Inflammatory macrophage treated with lipopolysaccharide for 1 hour (primary cell): ENCODE measurements around the gene PMIS2.

Experiments
- DNase-seq, 2 donors: peaks; one replicate each; pipeline ENCODE4 v3.0.0-alpha.2; 2020 to 2022

Gene PMIS2

DNA sequence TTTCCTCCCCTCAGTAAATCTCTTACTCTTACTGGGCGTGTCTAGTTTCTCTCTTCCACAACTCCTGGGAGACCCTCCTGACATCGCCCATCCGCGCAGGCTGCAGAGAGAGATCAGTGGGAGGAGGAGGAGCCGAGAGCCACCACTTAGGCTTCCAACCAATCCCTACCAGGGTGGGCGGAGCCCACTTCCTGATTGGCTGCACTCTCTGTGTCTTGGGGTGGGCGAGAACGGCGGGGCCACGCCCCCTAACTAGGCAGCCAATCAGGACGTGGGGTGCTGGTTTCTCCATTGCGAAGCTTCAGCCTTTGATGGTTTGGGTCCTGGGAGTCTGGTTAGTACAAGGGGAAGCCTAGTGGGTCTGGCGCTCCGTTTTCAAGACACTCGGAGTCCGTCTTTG is at the start of gene PMIS2:
Gene PMIS2, plus strand, starts transcription at position 326 of the 400 bp plus-strand sequence. CDS start 87 bp downstream, outside the sequence.
- no peak for DNase-seq

- no peak for DNase-seq
These were observed 46.7 kb upstream of the PMIS2 start for GRCh38 chr19:35539314-35539713.

- no peak for DNase-seq
These were observed 46.1 kb upstream of the PMIS2 start for GRCh38 chr19:35539850-35540249.

DNA sequence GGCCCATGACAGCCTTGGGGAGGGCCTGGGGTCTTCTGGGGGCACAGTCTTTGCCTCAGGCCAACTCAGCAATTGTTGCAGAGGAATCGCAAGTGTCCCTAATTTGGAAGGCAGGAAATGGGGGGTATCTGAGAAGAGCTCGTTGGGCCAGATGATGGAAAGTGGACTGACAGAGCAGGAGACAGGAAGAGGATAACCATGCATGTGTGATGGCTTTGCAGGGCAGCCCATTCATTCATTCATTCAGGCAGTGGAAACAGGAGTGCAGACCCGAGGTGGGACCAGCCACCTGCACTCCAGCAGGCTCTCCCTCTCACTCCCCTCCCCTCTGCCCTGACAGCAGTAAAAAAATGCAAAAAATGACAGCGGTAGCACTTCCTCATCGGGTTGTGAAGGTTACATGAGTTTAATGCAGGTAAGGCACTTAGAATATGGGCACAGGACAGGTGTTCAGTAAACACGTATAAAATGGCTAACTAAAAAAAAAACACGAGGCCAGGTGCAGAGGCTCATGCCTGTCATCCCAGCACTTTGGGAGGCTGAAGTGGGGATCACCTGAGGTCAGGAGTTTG is 45.5 kb upstream of the PMIS2 start:
- DNase-seq, result no peak

DNA sequence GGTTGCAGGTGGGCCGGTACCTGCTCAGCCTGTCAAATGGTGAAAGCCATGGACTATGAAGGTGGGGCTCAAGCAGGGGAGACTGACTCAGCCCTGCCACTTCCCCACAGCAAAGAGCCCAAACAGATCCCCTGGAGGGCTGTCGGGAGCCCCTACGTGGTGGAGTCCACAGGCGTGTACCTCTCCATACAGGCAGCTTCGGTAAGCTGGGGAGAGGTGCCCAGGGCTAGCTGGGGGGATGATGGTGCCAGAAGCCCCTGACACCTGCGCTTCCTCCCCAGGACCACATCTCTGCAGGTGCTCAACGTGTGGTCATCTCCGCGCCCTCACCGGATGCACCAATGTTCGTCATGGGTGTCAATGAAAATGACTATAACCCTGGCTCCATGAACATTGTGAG is 43.8 kb upstream of the PMIS2 start:
- DNase-seq, result no peak

- DNase-seq, result no peak
These were observed 42.5 kb upstream of the PMIS2 start for GRCh38 chr19:35543280-35544109.

GRCh38 chr19:35544110-35544802 is 41.7 kb upstream of the PMIS2 start:
- DNase-seq, result no peak

DNA sequence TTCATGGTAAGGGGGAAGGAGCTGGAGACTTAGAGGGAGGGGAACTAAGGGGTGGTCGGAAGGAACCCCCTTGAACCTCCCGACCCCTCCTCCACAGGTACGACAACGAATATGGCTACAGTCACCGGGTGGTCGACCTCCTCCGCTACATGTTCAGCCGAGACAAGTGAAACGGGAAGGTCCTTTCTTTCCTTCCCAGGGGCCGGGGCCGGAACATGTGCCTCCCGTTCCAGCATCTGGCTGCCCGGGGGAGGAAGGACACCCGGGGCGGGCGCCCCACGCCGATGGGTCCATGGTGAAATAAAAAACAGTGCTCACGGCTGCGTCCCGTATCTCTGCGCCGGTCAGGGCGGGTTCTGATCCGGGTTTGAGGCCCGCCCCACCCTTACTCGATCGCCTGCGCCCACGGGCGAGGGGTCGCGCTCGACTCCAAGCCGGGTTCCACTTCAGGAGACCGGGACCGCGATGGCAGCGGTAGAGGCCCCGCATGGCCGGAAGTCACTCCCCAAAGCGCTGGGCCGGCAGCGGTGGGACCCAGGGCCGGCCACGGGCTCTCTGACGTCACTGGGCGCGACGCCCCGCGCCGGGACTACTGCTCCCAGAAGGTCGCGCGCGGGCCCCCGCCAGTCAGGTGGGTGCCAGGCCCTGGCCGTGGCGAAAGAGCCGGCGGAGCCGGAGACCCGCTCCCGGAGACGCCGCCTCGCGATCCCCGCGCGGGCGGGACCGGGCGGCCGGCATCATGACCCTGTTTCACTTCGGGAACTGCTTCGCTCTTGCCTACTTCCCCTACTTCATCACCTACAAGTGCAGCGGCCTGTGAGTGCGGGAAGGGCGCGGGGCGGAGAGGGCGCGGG is 40.7 kb upstream of the PMIS2 start, which contains the start of gene TMEM147:
Gene TMEM147, plus strand, starts transcription at position 626 of the 854 bp plus-strand sequence. Its CDS starts 114 bp downstream, at position 740.
- peak; percentile 85 to 91 for DNase-seq

- DNase-seq, result no peak
These were observed 40.1 kb upstream of the PMIS2 start for GRCh38 chr19:35545855-35546381.

- DNase-seq, result no peak
These were observed 39.4 kb upstream of the PMIS2 start for GRCh38 chr19:35546532-35546931.

DNA sequence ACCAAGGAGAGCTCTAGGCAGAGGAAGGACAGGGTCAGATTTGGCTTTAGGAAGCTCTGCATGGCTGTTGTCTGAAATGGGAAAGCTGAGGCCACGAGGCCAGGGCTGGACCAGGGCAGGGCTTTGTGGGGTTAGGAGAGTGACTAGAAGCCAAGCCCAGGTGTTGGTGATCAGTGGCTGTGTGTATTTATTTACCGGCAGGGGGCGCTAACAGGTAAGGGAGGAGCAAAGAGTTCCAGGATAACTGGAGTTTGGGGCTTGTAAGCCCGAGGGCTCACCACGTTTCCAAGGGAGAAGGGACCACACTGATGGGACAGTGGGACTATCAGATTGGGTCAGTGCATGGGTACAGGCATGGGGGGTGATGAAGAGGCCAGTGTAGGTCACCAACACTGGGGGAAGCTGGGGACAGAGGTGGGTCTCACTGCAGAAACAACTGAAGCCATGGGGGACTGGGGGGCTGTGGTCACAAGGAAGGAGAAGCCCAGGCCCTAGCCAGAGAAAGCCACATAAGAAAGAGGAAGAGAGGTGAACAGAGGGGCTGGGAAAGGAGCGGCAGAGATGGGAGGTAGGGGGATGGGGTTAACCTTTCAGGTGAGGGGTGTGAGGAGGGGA is 36.7 kb upstream of the PMIS2 start:
- peak; percentile 47 to 76 for DNase-seq

- DNase-seq, result no peak
These were observed 36.0 kb upstream of the PMIS2 start for GRCh38 chr19:35549879-35550523.

GRCh38 chr19:35551091-35551810 is 34.7 kb upstream of the PMIS2 start:
- no peak for DNase-seq

DNA sequence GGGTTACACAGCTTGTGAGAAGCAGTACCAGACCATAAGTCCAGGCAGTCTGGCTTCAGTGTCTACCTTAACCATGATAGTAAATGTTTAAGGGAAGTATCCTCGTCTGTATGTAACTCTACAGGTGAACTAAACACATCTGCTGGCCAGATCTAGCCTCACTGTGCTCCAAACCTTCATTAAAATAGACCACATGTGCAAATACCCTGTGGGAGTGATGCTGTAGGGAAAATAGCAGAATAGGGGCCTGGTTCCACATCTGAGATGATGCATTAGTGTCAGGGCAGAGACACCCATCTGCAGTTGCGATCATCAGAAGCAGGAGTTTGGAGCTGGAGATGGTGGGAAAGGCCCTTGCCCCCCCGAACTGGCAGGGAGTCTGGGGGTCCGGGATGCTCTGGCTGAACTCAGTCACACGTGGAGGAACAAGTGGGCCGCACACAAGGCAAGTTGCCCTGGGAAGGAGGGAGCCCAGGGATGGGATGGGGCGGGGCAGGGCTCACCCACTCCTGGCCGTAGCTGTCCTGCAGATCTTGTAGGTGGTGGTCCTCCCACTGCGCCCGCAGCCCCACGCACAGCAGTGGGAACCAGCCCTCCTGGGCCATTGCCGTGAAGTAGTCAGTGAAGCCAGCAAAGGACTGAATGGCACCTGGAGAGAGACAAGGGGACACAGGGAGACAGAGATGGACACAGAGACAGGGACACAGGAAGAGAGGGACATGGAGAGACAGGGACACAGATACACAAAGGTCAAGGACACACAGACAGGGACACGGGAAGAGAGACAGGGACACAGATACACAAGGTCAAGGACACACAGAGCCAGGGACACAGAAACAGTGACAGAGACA is 33.2 kb upstream of the PMIS2 start:
- DNase-seq, result no peak

DNA sequence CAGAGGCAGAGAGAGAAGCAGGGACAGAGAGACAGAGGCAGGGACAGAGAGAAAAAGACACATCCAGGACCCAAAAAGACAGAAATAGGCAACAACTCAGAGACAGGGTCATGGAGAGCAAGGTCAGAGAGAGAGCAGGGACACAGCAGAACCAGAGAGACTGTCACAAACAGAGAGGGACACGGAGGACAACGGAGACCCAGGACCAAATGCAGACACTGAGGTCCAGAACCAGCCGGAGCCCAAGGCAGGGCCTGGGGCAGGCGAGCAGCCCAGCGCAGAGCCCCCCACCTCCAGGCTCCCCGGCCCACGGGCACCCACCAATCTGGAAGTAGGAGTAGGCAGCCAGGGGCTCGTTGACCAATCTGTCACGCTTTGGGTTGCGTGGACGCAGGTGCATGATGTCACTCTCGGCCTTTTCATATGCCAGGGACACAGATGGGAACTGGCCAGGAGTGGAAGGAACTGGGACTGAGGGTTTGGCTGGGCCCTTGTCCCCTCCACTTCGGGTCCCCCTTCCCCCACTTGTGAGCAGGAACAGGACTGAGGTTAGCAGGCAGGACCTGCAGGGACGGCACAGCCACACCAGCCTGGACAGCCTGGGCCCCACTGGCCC is 32.5 kb upstream of the PMIS2 start:
- no peak for DNase-seq

- DNase-seq, result no peak
These were observed 31.9 kb upstream of the PMIS2 start for GRCh38 chr19:35554076-35554475.

DNA sequence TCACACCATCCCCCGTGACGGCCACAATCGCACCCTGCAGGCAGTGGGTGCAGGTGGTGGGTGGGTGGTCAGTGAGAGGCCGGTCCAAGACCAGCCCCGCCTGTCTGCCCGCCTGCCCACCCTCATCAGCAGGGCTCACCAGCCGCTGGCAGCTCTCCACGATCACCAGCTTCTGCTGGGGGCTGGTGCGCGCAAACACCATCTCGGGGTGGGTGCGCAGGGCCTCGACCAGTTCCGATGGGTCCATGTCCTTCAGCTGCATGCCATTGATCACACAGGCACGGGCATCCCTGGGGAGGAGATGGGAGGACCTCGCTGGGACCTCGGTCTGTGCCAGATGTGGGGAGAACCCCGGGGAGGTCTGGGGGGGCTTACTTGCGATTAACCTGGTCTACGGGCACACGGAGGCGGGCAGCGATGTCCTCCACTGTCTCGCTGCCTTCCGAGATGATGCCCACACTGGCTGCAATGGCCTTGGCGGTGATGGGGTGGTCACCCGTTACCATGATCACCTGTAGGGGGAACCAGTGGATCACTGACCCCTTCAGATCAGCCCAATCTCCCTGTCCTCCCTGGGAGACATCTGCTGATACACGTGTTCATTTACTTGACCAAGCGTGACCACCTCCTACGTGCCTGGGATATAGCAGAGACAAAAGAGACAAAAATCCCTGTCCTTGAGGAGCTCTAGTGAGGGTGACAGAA is 30.5 kb upstream of the PMIS2 start:
- no peak for DNase-seq

DNA sequence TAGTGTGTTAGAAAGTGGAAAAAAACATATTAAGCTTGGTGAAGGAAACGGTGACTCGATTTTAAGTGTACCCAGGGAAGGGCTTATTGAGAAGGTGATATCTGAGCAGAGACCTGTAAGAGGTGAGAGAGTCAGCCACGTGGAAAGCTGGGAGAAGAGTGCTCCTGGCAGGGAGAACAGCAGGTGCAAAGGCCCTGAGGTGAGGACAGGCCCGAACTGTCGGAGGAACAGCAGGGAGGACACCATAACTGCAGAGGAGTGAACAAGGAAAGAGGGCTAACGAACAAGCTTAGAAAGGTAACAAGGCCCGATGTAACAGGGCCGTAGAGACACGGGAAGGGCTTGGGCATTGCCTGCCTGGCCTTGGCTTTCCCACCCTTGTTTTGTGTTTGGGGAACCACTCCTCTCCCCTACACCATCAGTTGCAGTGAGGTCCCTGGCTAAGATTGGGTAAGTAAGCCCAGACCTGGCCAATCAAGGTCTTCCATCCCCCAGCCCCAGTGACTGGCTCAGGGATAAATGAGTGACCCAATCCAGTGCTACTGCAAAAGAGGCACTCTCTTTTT is 29.9 kb upstream of the PMIS2 start:
- DNase-seq, result no peak
